SK-MEL-5 (cell line): ENCODE measurements around the gene NUP93. TPM values are rescaled to one million over a fixed set of nuclear protein-coding genes. Genes with fewer than 3 reads are reported as not detected.
"Not testable (repeated sequence)": the region's sequence is repeated elsewhere in the genome, so short reads cannot be mapped to it uniquely, and the experiment has no call there.

Experiments used
- DNase-seq: peaks from one replicate; pipeline ENCODE4 v3.0.0-alpha.2; 2016; ENCODE audit warnings: low read depth, low spot score
- in situ Hi-C: cut with HindIII; loops from 2 replicates; pipeline ENCODE4 v1.10.0; 2016; ENCODE audit warnings: low sequenced_read_pairs, high pct_unique_total_duplicates, low pct_unique_long_range_greater_than_20kb
- total RNA-seq: library from RNA; depleted of rRNA; stranded (reverse); fragments of >200 nt; shearing (Covaris generic); gene quantifications from 2 replicates; pipeline ENCODE4 v1.2.3, GENCODE V29; 2014

Gene NUP93
- total RNA-seq, 1 experiment from 2014 or later, result 132 TPM

DNA sequence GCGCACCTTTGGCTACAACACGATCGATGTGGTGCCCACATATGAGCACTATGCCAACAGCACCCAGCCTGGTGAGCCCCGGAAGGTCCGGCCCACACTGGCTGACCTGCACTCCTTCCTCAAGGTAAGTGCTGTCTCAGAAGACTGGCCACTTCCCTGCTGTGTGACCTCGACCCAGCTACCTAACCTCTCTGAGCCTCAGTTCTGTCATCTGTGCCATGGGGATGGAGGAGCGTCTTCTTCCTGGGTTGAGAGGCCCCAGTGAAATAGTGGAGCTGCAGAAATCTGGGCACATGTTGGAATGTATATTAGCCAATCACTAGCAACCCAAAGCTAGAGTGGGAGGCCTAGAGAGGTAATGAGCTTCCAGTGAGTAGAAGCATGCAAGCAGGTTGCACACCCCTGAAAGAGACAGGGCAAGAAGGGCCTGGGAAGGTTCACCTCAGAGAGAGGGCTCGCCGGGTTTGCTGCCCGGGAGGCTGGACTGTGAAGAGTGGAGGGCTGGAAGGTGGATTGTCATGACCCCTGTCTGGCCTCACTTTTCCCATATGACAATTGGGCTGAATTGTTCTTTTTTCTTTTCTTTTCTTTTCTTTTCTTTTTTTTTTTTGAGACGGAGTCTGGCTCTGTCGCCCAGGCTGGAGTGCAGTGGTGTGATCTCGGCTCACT lies 135.6 kb downstream of the NUP93 start:
- in situ Hi-C loops, result no loop called here
- no peak for DNase-seq

DNA sequence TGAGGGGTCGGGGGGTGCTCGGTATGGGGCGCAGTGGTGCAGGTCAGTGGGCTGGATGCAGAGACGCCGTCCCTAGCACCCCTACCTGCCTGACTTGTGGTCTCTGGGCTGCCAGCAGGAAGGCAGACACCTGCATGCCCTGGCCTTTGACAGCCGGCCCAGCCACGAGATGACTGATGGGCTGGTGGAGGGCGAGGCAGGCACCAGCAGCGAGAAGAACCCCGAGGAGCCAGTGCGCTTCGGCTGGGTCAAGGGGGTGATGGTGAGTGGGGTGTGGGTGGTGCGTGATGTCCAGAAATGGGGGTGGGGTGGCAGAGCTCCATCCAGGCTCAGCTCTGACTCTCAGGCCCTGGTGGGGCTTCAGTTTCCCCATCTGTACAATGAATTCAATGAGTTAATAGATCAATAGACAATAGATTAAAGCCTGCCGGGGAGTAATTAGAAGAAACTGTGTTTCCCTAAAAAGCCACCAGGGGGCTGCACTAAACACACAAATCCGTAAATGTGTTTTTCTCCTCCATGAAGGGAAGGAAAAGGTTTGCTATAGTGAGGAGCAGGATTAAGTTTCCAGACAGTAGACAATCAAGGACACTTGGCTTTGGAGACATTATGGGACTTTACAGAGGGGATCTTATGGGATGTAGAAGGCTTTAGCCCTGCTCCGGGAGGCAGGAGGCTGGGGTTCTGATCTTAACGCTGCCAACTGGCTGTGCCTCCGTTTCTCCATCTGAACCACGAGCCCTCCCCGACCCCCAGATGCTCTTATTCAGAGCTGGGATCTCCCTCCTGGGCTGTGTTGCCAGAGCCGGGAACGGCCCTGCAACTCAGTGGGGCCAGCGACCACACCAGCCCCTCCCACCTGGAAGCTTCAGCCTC lies 137.3 kb downstream of the NUP93 start:
- in situ Hi-C loops, result no loop called here
- peak; percentile 63 for DNase-seq

DNA sequence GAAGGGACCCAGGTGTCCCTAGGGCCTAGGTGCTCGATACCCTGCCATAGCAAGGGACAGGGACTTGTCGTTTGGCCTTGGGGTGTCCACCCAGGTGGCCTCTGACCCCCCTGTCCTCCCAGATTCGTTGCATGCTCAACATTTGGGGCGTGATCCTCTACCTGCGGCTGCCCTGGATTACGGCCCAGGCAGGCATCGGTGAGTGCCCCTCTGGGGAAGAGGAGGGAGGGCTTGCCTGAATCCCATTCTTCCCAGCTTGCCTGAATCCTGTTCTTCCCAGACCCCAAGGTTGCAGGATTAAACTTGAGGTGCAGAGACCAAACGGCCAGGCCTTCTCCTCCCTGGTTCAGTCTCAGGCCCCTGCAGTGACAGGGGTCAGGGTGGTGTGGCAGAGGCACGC lies 138.2 kb downstream of the NUP93 start:
- no peak for DNase-seq
- in situ Hi-C loops, result no loop called here

GRCh38 chr16:56868766-56869165 lies 138.8 kb downstream of the NUP93 start:
- in situ Hi-C loops, DNase-seq: not testable (repeated sequence)

- DNase-seq, result peak; percentile 60
- in situ Hi-C loops, result no loop called here
Measured at GRCh38 chr16:56869513-56870275, 139.8 kb downstream of the NUP93 start.

DNA sequence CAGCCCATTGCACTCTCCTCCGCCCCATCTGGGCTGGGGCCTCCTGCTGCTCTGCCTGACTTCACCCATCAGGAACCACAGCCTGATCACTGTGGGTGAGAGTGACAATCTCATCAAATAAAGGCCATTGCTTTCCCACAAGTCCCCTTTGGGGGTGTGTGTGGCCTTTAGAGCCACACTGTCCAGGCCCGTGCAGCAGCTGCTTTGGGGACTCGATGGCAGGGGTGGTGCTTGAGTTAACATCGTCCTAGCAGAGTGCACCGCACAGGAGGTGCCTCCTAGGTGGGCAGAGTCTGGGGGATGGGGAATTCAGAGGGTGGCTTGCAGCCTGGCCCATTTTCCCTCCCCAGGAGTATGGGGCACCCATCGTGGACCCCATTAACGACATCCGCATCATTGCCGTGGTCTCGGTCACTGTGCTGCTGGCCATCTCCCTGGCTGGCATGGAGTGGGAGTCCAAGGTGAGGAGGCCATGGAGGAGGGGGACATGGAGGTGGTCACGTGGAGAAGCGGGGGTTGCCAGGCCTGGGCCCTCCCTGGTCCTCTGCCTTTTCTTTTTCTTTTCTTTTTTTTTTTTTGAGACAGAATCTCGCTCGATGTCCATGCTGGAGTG lies 140.5 kb downstream of the NUP93 start:
- in situ Hi-C loops, result no loop called here
- no peak for DNase-seq

GRCh38 chr16:56871172-56871593 lies 141.3 kb downstream of the NUP93 start:
- in situ Hi-C loops, result no loop called here

GRCh38 chr16:56872863-56873391 lies 143.0 kb downstream of the NUP93 start:
- in situ Hi-C loops, result no loop called here
- DNase-seq, result no peak

More at GRCh38 chr16:56871172-56871593, 141.3 kb downstream of the NUP93 start:
- DNase-seq, result no peak

DNA sequence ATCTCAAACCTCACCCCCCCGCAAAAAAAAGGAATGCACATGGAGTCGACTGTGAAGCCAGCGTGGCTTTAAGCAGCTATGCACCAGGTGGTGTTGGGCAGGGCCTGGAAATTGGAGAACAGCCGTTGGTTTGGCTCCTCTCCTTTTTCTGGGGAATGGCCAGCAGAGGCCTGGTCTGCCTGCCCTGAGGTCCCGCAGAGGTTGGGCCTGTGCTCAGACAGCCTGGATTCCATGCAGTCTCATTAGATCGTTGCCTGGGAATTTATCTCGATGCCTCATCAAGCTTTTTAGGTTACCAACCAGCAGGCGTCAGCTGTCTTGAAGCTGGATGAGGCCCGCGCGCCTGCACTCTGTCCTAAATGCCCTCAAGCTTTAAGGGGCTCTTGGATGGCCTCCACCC lies 144.9 kb downstream of the NUP93 start:
- no peak for DNase-seq
- in situ Hi-C loops, result no loop called here

GRCh38 chr16:56876048-56876447 lies 146.1 kb downstream of the NUP93 start:
- no peak for DNase-seq
- in situ Hi-C loops, result no loop called here

- in situ Hi-C loops, result no loop called here
- no peak for DNase-seq
Measured at GRCh38 chr16:56877486-56878182, 147.7 kb downstream of the NUP93 start.

GRCh38 chr16:56878282-56878854 lies 148.4 kb downstream of the NUP93 start:
- in situ Hi-C loops, result no loop called here
- no peak for DNase-seq

DNA sequence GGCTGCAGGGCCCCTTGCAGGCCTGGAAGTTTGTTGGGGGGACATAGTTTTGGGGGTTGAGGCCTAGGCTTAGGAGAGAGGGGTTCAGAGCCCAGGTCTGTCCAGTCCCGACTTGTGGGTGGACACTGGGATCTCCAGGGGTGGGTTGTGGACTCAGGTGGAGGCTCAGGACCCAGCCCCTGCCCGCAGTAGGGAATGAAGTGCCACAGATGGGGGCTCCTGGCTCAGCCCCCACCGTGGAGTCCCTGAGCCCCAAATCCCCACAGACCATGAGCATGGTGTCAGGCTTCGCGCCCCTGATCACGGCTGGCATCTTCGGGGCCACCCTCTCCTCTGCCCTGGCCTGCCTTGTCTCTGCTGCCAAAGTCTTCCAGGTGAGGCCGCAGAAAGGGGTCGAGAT lies 149.3 kb downstream of the NUP93 start:
- no peak for DNase-seq
- in situ Hi-C loops, result no loop called here

DNA sequence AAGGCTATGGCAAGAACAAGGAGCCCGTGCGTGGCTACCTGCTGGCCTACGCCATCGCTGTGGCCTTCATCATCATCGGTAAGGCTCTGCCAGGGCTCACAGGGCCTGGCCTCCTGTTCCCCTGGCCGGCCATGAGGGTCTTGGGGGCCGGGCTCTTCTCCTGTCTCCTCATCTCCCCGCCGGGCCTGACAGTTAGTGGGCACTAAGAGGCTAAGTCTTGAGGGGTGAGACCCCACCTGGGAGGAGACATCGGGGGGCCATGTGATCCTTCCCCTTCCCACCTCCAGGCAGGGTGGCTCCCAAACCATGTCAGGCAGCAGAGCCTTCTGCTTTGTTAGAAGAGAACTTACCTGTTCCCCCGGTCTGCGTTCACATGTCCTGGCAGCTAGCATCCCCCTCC lies 150.2 kb downstream of the NUP93 start:
- DNase-seq, result no peak
- in situ Hi-C loops, result no loop called here

GRCh38 chr16:56880685-56881084 lies 150.8 kb downstream of the NUP93 start:
- no peak for DNase-seq
- in situ Hi-C loops, result no loop called here

GRCh38 chr16:56882077-56882800 lies 152.3 kb downstream of the NUP93 start:
- no peak for DNase-seq
- in situ Hi-C loops, result no loop called here
